ENCODE data around the gene CRIP1.

GRCh38 chr14:105530285-105531087 is 43.8 kb downstream of the CRIP1 start:
- TF ChIP-seq MAX (IDR thresholded peaks at IDR 0.05) (no peak), CEBPB (IDR thresholded peaks at IDR 0.05) (no peak), EP300 (IDR thresholded peaks at IDR 0.05; ENCODE audit: borderline replicate concordance) (no peak), ZBTB7A (IDR thresholded peaks at IDR 0.05; ENCODE audit: low read depth) (no peak), TEAD4 (IDR thresholded peaks at IDR 0.05) (no peak), FOXM1 (IDR thresholded peaks at IDR 0.05; ENCODE audit: borderline replicate concordance, low read depth) (no peak), TAF1 (IDR thresholded peaks at IDR 0.05; ENCODE audit: low read depth) (no peak), CREB1 (IDR thresholded peaks at IDR 0.05; ENCODE audit: low read depth) (no peak), YY1 (IDR thresholded peaks at IDR 0.05; ENCODE audit: low read depth) (no peak), TCF12 (IDR thresholded peaks at IDR 0.05; ENCODE audit: low read depth) (no peak)
- TF ChIP-seq, protein P1, sequence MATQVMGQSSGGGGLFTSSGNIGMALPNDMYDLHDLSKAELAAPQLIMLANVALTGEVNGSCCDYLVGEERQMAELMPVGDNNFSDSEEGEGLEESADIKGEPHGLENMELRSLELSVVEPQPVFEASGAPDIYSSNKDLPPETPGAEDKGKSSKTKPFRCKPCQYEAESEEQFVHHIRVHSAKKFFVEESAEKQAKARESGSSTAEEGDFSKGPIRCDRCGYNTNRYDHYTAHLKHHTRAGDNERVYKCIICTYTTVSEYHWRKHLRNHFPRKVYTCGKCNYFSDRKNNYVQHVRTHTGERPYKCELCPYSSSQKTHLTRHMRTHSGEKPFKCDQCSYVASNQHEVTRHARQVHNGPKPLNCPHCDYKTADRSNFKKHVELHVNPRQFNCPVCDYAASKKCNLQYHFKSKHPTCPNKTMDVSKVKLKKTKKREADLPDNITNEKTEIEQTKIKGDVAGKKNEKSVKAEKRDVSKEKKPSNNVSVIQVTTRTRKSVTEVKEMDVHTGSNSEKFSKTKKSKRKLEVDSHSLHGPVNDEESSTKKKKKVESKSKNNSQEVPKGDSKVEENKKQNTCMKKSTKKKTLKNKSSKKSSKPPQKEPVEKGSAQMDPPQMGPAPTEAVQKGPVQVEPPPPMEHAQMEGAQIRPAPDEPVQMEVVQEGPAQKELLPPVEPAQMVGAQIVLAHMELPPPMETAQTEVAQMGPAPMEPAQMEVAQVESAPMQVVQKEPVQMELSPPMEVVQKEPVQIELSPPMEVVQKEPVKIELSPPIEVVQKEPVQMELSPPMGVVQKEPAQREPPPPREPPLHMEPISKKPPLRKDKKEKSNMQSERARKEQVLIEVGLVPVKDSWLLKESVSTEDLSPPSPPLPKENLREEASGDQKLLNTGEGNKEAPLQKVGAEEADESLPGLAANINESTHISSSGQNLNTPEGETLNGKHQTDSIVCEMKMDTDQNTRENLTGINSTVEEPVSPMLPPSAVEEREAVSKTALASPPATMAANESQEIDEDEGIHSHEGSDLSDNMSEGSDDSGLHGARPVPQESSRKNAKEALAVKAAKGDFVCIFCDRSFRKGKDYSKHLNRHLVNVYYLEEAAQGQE (IDR thresholded peaks at IDR 0.05; ENCODE audit: low read depth), result no peak
- TF ChIP-seq, protein P2, sequence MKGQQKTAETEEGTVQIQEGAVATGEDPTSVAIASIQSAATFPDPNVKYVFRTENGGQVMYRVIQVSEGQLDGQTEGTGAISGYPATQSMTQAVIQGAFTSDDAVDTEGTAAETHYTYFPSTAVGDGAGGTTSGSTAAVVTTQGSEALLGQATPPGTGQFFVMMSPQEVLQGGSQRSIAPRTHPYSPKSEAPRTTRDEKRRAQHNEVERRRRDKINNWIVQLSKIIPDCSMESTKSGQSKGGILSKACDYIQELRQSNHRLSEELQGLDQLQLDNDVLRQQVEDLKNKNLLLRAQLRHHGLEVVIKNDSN (IDR thresholded peaks at IDR 0.05), result no peak

Measured in Ishikawa (cell line).